Jurkat, Clone E6-1 (cell line): ENCODE data around the gene MT1A.

Experiments
- DNase-seq: peaks from one replicate; pipeline ENCODE4 v3.0.0-alpha.2; 2011; ENCODE audit warnings: low read depth, low spot score
- H3K4me3 ChIP-seq: 2 replicates; pipeline ENCODE4 v1.5.1; 2011; ENCODE audit warnings: mild to moderate bottlenecking, low read length, control low read depth, moderate library complexity

The MT1A gene

DNA sequence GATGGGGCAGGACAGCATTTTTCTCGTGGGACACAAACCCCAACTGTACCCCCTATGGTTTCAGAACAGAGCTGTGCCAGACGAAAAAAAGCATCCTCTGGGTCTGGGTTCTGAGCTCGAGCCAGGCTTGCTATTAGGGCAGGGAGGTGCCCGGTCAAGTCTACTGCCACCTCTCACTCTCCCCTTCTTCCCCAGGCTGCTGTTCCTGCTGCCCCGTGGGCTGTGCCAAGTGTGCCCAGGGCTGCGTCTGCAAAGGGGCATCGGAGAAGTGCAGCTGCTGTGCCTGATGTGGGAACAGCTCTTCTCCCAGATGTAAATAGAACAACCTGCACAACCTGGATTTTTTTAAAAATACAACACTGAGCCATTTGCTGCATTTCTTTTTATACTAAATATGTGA lies 11.8 kb upstream of the MT1A start:
- no peak for DNase-seq
- H3K4me3 ChIP-seq, result no peak overlapping the region

DNA sequence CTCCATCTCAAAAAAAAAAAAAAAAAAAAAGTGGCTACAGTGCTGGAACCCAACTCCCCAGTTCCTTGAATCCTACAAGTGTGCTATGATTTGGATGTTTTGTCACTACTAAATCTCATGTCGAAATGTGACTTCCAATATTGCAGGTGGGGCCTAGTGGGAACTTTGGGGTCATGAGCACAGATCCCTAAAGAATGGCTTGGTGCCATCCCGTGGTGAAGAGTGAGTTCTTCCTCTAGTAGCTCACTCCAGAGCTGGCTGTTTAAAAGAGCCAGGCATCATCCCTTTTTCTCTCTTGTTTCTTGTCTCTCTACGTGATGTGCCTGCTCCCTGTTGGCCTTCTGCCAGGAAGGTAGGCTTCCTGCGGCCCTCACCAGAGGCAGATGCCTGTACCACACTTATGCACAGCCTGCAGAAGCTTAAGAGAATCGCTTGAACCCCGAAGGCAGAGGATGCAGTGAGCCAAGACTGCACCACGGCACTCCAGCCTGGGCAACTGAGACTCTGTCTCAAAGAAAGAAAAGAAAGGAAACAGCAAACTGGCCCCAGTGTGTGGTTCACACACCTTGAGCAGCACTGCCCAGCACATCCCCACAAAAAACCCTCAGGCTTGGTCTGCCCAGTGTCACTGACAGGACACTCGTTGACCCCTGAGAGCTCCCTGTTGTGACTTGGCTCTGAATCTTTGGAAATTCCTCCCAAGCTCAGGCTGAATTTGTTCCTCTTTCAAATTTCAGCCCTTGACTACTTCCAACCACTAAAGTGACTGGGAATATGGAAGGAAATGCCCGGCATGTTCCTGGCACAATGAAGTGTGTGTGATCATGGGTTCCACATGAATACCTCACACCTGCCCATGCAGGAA lies 9.7 kb upstream of the MT1A start:
- H3K4me3 ChIP-seq, result no peak overlapping the region
- no peak for DNase-seq

DNA sequence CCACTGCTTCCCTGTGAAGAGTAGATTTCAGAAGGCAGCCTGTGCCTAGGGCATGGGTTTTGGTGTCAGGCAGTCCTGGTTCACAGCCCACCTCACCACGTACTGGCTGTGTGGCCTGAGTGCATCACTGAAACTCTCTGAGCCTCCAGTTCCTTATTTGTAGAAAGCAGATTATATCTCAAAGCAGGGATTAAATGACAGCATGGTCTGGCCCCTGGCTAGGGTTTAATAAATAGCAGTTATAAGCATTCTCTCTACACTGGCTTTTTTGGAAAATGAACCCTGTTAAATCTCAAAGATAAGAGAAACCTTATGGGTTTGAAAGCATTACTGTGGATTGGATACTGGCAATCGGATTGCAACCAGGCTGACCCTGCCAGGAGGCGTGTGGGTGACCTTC lies 8.9 kb upstream of the MT1A start:
- H3K4me3 ChIP-seq, result no peak overlapping the region
- DNase-seq, result no peak

- no peak for DNase-seq
- no peak overlapping the region for H3K4me3 ChIP-seq
Measured at GRCh38 chr16:56630134-56630533, 8.3 kb upstream of the MT1A start.

- DNase-seq, result no peak
- no peak overlapping the region for H3K4me3 ChIP-seq
Measured at GRCh38 chr16:56631197-56631596, 7.3 kb upstream of the MT1A start.

DNA sequence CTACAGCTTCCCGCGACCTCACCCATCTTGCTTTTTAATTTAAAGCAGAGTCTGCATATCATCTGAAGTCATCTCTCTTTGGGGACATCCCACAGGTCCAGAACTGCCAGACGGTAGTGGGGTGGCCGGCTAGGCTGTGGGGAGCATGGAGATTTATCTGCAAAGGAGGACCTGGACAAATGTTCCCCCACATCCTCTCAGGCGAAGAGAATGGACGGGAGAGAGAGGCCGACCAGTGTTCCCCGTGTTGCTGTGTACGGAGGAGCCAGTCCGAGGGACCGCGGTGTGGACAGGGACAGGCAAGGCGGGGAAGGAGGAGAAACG lies 6.7 kb upstream of the MT1A start:
- no peak overlapping the region for H3K4me3 ChIP-seq

DNA sequence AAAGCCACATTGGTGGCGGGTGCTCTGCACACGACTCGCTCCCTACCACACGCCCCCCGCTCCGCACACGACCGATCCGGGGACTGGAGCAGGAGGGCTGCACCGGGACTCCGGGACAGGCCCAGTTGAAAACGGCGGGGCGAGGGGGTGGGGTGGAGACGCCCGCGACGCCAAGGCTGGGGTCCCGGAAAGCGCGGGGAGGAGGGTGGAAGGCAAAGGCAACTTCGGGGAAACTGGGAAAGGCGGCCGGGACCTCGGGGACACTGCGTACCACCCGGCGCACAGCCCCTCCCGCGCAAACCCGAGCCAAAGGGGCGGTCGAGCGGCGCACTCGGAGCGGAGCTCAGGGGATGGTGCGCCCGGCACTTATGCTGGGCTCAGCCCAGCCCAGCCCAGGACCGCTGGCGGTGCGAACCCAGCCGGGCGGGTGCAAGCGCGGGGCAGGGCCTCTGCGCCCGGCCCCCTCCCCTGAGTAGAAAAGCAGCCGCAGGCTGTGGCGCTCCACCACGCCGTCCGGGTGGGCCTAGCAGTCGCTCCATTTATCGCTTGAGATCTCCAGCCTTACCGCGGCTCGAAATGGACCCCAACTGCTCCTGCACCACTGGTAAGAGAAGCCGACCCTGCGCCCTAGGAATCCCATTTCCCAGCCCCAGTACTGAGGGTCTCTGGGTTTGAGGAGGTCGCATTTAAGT lies 6.2 kb upstream of the MT1A start, which contains the start of gene MT1M:
TSS of gene MT1M (plus strand) at position 504 of the 692 bp plus-strand sequence. CDS start at position 577, 73 bp downstream.
- DNase-seq, result no peak
- H3K4me3 ChIP-seq, result no peak within 1 kb of the TSS

More for the DNA sequence above, 6.7 kb upstream of the MT1A start:
- no peak for DNase-seq

GRCh38 chr16:56632848-56633365 lies 5.6 kb upstream of the MT1A start:
- H3K4me3 ChIP-seq, result no peak overlapping the region
- DNase-seq, result no peak

DNA sequence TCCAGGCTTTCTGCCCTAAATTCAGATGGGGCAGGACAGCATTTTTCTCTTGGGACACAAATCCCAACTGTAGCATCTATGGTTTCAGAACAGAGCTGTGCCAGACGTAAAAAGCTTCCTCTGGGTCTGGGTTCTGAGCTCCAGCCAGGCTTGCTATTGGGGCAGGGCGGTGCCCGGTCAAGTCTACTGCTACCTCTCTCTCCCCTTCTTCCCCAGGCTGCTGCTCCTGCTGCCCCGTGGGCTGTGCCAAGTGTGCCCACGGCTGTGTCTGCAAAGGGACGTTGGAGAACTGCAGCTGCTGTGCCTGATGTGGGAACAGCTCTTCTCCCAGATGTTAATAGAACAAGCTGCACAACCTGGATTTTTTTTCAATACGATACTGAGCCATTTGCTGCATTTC lies 4.9 kb upstream of the MT1A start:
- DNase-seq, result no peak
- no peak overlapping the region for H3K4me3 ChIP-seq

GRCh38 chr16:56634715-56635440 lies 3.6 kb upstream of the MT1A start:
- H3K4me3 ChIP-seq, result no peak overlapping the region
- DNase-seq, result no peak

- DNase-seq, result no peak
- H3K4me3 ChIP-seq, result no peak overlapping the region
Measured at GRCh38 chr16:56635441-56635967, 3.0 kb upstream of the MT1A start.

GRCh38 chr16:56636616-56637413 lies 1.7 kb upstream of the MT1A start:
- H3K4me3 ChIP-seq, result no peak overlapping the region
- no peak for DNase-seq

DNA sequence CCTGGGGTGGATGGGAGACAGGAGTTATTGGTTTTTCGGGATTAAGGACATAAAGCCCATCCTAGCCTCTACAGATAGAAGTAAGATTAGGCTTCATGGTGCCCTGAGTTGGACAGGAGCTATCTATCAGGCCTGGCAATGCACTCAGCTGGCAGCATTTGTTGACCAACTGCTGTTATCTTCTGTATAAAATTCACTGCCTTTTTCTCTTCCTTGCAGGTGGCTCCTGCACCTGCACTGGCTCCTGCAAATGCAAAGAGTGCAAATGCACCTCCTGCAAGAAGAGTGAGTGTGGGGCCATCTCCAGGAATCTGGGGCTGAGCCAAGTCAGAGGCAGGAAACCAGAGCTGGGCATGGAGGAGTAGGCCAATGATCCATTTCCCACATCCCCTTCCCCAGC lies 579 bp downstream of the MT1A start:
- DNase-seq, result no peak
- H3K4me3 ChIP-seq, result no peak overlapping the region

GRCh38 chr16:56640076-56640475 lies 1.6 kb downstream of the MT1A start:
- no peak overlapping the region for H3K4me3 ChIP-seq
- no peak for DNase-seq

DNA sequence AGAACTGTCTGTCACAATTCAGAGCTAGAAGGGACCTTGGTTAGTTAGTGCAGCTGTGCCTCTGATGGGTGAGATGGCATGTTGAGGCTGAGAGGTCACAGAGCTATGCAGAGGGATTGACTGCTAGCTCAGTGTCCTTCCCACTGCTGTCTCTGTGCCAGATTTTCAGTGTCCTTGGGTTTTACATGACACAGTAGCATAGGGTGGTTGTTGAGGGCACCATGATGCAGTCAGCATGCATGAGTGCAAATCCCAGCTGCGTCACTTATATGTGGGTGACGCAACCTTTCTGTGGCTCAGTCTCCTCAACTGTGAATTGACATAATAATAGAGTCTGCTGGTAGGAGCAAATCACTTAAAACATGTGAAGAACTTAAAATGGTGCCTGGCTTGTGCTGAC lies 2.7 kb downstream of the MT1A start:
- no peak overlapping the region for H3K4me3 ChIP-seq
- DNase-seq, result no peak

- DNase-seq, result peak; percentile 35
- peak overlapping the region; percentile 32 for H3K4me3 ChIP-seq
Measured at GRCh38 chr16:56643080-56643778, 4.8 kb downstream of the MT1A start.

- peak overlapping the region; percentile 32 for H3K4me3 ChIP-seq
- DNase-seq, result no peak
Measured at GRCh38 chr16:56643833-56644232, 5.4 kb downstream of the MT1A start.

GRCh38 chr16:56645311-56645710 lies 6.8 kb downstream of the MT1A start:
- DNase-seq, result no peak

More at GRCh38 chr16:56645311-56645710, 6.8 kb downstream of the MT1A start:
- no peak overlapping the region for H3K4me3 ChIP-seq
